ENCODE data around the gene PRR36. TPM values are rescaled to one million over a fixed set of nuclear protein-coding genes. Genes with fewer than 3 reads are reported as not detected.

Gene PRR36
- polyA plus RNA-seq, 1 donor from 2014 or later = not detected

DNA sequence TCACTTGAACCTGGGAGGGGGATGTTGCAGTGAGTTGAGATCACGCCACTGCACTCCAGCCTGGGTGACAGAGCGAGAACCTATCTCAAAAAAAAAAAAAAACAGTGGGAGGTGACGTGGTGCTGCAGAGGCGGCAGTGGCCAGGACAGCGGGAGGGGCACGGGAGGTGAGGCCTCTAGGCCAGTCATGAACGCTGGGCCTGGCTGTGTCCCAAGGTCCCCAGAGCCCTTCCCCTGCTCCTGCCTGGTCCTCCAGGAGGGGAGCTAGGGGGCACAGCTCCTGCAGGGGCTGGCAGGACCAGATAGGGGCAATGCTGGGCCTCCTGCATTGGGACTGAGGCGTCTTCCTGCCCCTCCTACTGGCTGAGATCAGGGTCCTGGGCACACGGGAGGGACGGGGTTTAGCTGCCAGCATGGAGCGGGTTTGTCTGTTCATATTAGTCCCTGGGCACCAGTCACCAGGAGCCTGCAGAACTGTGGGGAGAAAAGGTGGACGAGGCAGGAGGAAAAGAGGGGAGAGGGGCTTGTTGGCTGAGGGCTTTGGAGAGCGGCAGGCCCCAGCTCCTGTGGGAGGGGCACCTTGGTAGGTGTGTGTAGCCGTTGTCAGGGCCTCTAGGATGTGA, 34.0 kb upstream of the PRR36 start:
- peaks cover 9 to 13% (median 12%) of the 10 kb centered on the region in 3 donors for H3K4me1 Mint-ChIP-seq
- H3K27ac Mint-ChIP-seq = peak overlapping the region in 1 of 3 donors; percentile 82
- peak overlapping the region in 1 of 4 donors; percentile 49 for H3K4me3 Mint-ChIP-seq

GRCh38 chr19:7907544-7907943, 33.4 kb upstream of the PRR36 start:
- H3K4me3 Mint-ChIP-seq = no peak overlapping the region
- no peaks in the 10 kb centered on the region for H3K27me3 Mint-ChIP-seq
- H3K9me3 Mint-ChIP-seq = no peaks in the 10 kb centered on the region
- H3K27ac Mint-ChIP-seq = peak overlapping the region in 2 of 3 donors; percentile 50 to 82
- H3K4me1 Mint-ChIP-seq = peaks cover 11 to 14% (median 13%) of the 10 kb centered on the region in 3 donors
- H3K36me3 Mint-ChIP-seq = peaks cover 2% of the 10 kb centered on the region

More for the DNA sequence above, 34.0 kb upstream of the PRR36 start:
- H3K36me3 Mint-ChIP-seq = peaks cover 6% of the 10 kb centered on the region
- H3K9me3 Mint-ChIP-seq = no peaks in the 10 kb centered on the region
- no peaks in the 10 kb centered on the region for H3K27me3 Mint-ChIP-seq

- H3K36me3 Mint-ChIP-seq = peaks cover 2% of the 10 kb centered on the region
- no peaks in the 10 kb centered on the region for H3K27me3 Mint-ChIP-seq
- peak overlapping the region in 2 of 3 donors; percentile 50 to 82 for H3K27ac Mint-ChIP-seq
- no peak overlapping the region for H3K4me3 Mint-ChIP-seq
- no peaks in the 10 kb centered on the region for H3K9me3 Mint-ChIP-seq
- peaks cover 13 to 15% (median 13%) of the 10 kb centered on the region in 3 donors for H3K4me1 Mint-ChIP-seq
These were observed 32.9 kb upstream of the PRR36 start for GRCh38 chr19:7907122-7907521.

- H3K4me3 Mint-ChIP-seq = peak overlapping the region; percentile 50 to 88 (median 73)
- H3K4me1 Mint-ChIP-seq = peaks cover 13 to 15% (median 13%) of the 10 kb centered on the region in 3 donors
- peak overlapping the region in 2 of 3 donors; percentile 79 to 97 for H3K27ac Mint-ChIP-seq
- no peaks in the 10 kb centered on the region for H3K27me3 Mint-ChIP-seq
- no peaks in the 10 kb centered on the region for H3K9me3 Mint-ChIP-seq
- H3K36me3 Mint-ChIP-seq = no peaks in the 10 kb centered on the region
These were observed 31.7 kb upstream of the PRR36 start for GRCh38 chr19:7905859-7906258.

GRCh38 chr19:7905268-7905667, 31.1 kb upstream of the PRR36 start:
- H3K4me3 Mint-ChIP-seq = peak overlapping the region; percentile 85 to 94 (median 90)
- H3K27ac Mint-ChIP-seq = peak overlapping the region; percentile 79 to 97 (median 89)
- peaks cover 13 to 15% (median 13%) of the 10 kb centered on the region in 3 donors for H3K4me1 Mint-ChIP-seq
- H3K9me3 Mint-ChIP-seq = no peaks in the 10 kb centered on the region
- H3K36me3 Mint-ChIP-seq = no peaks in the 10 kb centered on the region
- no peaks in the 10 kb centered on the region for H3K27me3 Mint-ChIP-seq

DNA sequence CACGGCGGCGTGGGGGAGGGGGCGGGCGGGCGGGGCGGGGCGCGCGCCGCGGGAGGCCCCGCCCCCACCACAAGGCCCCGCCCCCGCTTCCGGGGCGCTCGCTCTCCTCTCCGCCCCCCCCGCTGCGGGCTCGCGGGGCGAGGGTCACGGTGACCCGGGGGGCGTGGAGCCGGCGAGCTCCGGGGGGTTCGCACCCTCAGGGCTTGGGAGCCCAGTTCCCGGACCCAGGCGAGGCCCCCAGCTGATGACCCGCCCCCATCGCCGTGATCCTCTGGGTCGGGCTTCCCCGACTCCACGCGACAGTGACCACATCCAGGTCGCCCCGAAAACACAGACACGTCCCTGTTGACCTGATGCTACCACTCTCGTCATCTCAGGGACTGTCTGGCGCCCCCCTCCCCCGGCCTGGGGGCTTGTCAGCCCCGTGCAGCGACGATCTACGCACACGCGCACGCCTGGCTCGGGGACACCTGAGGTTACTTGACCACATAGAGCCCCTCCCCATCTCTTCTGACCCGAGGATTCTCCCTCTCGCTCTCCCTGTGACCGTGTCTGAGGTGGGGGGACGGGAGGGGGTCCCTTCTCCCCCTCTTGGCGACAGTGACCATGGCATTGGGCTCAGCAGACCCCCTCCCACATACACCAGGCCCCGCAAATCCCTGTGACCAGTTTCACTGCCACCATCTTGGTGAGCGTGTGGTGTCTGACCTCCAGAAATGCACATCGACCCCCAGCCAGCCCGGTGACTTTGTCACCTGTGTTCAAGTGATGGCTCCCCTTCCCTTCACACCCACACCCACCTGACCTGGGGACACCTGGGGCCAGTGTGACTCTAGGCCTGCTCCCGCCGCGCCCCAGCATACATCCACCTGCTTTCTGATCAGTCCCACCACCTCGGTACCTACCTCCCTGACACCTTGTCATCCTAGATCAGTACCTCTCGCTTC, 30.2 kb upstream of the PRR36 start:
- H3K27ac Mint-ChIP-seq = peak overlapping the region; percentile 89 to 98 (median 97)
- no peaks in the 10 kb centered on the region for H3K9me3 Mint-ChIP-seq
- peak overlapping the region; percentile 85 to 94 (median 90) for H3K4me3 Mint-ChIP-seq
- no peaks in the 10 kb centered on the region for H3K27me3 Mint-ChIP-seq
- peaks cover 13 to 15% (median 13%) of the 10 kb centered on the region in 3 donors for H3K4me1 Mint-ChIP-seq
- no peaks in the 10 kb centered on the region for H3K36me3 Mint-ChIP-seq

DNA sequence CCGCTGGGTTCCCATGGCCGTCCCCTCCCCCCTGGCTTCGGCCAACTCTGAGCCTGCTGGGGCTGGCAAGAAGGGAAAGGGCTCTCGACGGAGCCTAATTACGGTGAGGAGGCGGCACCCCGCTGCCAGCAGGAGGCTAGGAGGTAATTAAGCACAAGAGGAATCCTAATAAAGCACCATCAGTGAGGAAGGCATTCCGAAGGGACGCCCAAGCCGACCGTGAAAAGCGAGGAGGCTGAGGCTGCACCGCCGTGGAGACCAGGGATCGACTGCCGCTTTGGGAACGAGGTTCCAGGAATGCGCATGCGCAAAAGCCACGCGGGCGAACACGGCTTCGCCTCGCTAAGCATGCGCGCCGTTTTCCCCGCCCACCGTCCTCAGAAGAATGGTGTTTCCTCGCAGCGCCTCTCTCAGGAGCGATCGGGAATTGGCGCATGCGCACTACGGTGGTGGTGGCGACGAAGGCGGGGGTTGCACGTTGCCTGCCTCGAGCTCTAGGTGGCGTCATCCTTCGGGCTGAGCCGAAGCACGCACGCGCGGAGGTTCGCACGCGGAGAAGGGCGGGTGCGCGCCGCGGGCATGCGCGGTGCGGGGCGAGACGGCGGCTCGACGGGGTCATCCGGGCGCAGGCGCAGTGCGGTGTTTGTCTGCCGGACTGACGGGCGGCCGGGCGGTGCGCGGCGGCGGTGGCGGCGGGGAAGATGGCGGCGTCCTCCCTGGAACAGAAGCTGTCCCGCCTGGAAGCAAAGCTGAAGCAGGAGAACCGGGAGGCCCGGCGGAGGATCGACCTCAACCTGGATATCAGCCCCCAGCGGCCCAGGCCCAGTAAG, 29.3 kb upstream of the PRR36 start, which contains the start of gene MAP2K7:
Gene MAP2K7 (plus strand): TSS at position 634 of the 830 bp plus-strand sequence. CDS start 68 bp downstream, at position 702.
- H3K27me3 Mint-ChIP-seq = no peaks in the 10 kb centered on the region
- no peaks in the 10 kb centered on the region for H3K36me3 Mint-ChIP-seq
- no peaks in the 10 kb centered on the region for H3K9me3 Mint-ChIP-seq
- H3K4me3 Mint-ChIP-seq = peak within 1 kb of the TSS; percentile 85 to 95 (median 90)
- peak within 1 kb of the TSS; percentile 97 to 99 (median 98) for H3K27ac Mint-ChIP-seq
- H3K4me1 Mint-ChIP-seq = peaks cover 13 to 15% (median 13%) of the 10 kb centered on the region in 3 donors

DNA sequence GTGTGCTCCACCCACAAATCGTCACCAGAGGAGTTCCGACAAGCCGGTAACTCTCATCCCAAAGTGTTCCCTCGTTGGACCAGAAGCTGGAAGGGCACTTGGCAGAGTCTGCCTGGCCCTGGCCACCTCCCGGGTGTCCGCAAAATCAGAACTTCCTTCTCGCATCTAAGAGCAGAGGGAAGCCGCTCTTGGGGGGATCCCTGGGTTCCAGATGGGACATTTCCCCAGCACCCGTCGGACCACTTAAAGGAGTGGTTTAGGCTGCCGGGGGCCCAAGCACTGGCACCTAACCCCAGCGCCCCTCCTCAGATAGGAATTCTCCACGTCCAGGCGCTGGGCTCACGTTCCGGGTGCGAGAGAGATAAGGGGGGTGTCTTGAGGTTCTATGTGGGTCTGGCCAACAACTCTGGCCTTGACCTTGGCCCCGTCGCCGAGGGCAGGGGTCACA, 28.6 kb upstream of the PRR36 start:
- Mint-ChIP-seq H3K4me3 (peak overlapping the region; percentile 84 to 95 (median 90)), H3K27me3 (no peaks in the 10 kb centered on the region), H3K27ac (peak overlapping the region; percentile 97 to 99 (median 98)), H3K36me3 (no peaks in the 10 kb centered on the region), H3K4me1 (peaks cover 13 to 15% (median 13%) of the 10 kb centered on the region in 3 donors), H3K9me3 (no peaks in the 10 kb centered on the region)

GRCh38 chr19:7901337-7901736, 27.1 kb upstream of the PRR36 start:
- Mint-ChIP-seq H3K4me1 (peaks cover 13 to 15% (median 13%) of the 10 kb centered on the region in 3 donors), H3K4me3 (peak overlapping the region in 1 of 4 donors; percentile 86), H3K36me3 (no peaks in the 10 kb centered on the region), H3K27ac (peak overlapping the region in 2 of 3 donors; percentile 81 to 97), H3K9me3 (no peaks in the 10 kb centered on the region), H3K27me3 (no peaks in the 10 kb centered on the region)

- Mint-ChIP-seq H3K27ac (peak overlapping the region in 1 of 3 donors; percentile 97), H3K4me1 (peaks cover 13 to 15% (median 13%) of the 10 kb centered on the region in 3 donors), H3K36me3 (no peaks in the 10 kb centered on the region), H3K27me3 (no peaks in the 10 kb centered on the region), H3K4me3 (peak overlapping the region in 1 of 4 donors; percentile 48), H3K9me3 (no peaks in the 10 kb centered on the region)
These were observed 26.7 kb upstream of the PRR36 start for GRCh38 chr19:7900931-7901330.

DNA sequence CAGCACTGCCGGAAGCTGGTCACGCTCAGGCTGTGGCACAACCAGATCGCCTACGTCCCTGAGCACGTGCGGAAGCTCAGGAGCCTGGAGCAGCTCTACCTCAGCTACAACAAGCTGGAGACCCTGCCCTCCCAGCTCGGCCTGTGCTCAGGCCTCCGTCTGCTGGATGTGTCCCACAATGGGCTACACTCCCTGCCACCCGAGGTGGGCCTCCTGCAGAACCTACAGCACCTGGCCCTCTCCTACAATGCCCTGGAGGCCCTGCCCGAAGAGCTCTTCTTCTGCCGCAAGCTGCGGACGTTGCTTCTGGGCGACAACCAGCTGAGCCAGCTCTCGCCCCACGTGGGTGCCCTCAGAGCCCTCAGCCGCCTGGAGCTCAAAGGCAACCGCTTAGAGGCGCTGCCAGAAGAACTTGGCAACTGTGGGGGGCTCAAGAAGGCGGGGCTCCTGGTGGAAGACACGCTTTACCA, 26.2 kb upstream of the PRR36 start:
- H3K27ac Mint-ChIP-seq = peak overlapping the region in 1 of 3 donors; percentile 97
- H3K4me1 Mint-ChIP-seq = peaks cover 11 to 13% (median 13%) of the 10 kb centered on the region in 3 donors
- peak overlapping the region in 1 of 4 donors; percentile 48 for H3K4me3 Mint-ChIP-seq
- no peaks in the 10 kb centered on the region for H3K27me3 Mint-ChIP-seq
- H3K36me3 Mint-ChIP-seq = no peaks in the 10 kb centered on the region
- H3K9me3 Mint-ChIP-seq = no peaks in the 10 kb centered on the region

GRCh38 chr19:7899751-7900378, 25.7 kb upstream of the PRR36 start:
- H3K27me3 Mint-ChIP-seq = peaks cover 3% of the 10 kb centered on the region
- no peaks in the 10 kb centered on the region for H3K36me3 Mint-ChIP-seq
- H3K4me3 Mint-ChIP-seq = no peak overlapping the region
- H3K4me1 Mint-ChIP-seq = peaks cover 7 to 11% (median 10%) of the 10 kb centered on the region in 3 donors
- no peaks in the 10 kb centered on the region for H3K9me3 Mint-ChIP-seq
- H3K27ac Mint-ChIP-seq = no peak overlapping the region

DNA sequence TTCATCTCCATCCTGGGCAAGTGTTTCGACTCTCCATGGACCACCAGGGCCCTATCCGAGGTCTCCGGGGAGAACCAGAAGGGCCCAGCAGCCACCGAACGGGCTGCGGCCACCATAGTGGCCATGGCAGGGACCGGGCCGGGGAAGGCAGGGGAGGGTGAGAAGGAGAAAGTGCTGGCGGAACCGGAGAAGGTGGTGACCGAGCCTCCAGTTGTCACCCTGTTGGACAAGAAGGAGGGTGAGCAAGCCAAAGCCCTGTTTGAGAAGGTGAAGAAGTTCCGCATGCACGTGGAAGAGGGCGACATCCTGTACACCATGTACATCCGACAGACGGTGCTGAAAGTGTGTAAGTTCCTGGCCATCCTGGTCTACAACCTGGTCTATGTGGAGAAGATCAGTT, 24.8 kb upstream of the PRR36 start:
- Mint-ChIP-seq H3K9me3 (no peaks in the 10 kb centered on the region), H3K36me3 (no peaks in the 10 kb centered on the region), H3K27me3 (peaks cover 9% of the 10 kb centered on the region), H3K4me1 (peaks cover 4 to 7% (median 5%) of the 10 kb centered on the region in 3 donors), H3K4me3 (no peak overlapping the region), H3K27ac (no peak overlapping the region)

DNA sequence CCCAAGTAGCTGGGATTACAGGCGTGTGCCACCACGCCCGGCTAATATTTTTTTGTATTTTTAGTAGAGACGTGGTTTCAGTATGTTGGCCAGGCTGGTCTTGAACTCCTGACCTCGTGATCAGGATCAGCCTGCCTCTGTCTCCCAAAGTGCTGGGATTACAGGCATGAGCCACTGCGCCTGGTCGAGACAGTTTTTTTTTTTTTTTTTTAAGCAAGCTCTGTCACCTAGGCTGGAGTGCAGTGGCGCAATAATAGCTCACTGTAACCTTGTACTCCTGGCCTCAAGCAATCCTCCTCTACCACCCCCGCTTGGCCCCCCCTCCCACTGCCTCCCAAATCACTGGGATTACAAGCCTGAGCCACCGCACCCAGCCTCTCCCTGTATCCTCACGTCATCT, 23.1 kb upstream of the PRR36 start:
- H3K4me3 Mint-ChIP-seq = no peak overlapping the region
- H3K9me3 Mint-ChIP-seq = no peaks in the 10 kb centered on the region
- H3K4me1 Mint-ChIP-seq = no peaks in the 10 kb centered on the region
- H3K27me3 Mint-ChIP-seq = peaks cover 12% of the 10 kb centered on the region
- H3K36me3 Mint-ChIP-seq = no peaks in the 10 kb centered on the region
- no peak overlapping the region for H3K27ac Mint-ChIP-seq
